HepG2 (cell line): ENCODE data around the gene RASA1. TPM values are rescaled to one million over a fixed set of nuclear protein-coding genes. Genes with fewer than 3 reads are reported as not detected.

ENCODE experiments used
- ATAC-seq: fragments of 200-7000 bp; cut with Tn5 transposase; 3 replicates; pipeline ENCODE4 v1.9.1; 2020; ENCODE audit warnings: mild to moderate bottlenecking, moderate library complexity
- BruUV-seq: library from RNA; stranded (reverse); fragments of 400-500 nt; replicated peaks from 2 replicates; lab custom pipeline; 2021; lab: Mats Ljungman, UMichigan
- CTCF ChIA-PET: fragments of 300-600 bp; formaldehyde crosslinking; extraction: SDS; loops from one replicate; lab custom pipeline; 2021; ENCODE audit warnings: low total read pairs, inconsistent platforms, low intra/inter-chr PET ratio; lab: Yijun Ruan, JAX
- POLR2A ChIA-PET: fragments of 350-600 bp; sonication (Branson Sonifier 250); formaldehyde crosslinking; loops from one replicate; lab custom pipeline; 2020; ENCODE audit warnings: antibody characterized with exemption, inconsistent platforms; lab: Yijun Ruan, JAX
- DNase-seq: peaks from one replicate; pipeline ENCODE4 v3.0.0-alpha.2; 2015; ENCODE audit warnings: low spot score
- FAIRE-seq: peaks from 3 replicates; lab custom pipeline; 2011; peaks lifted over from hg19 to GRCh38; lab: Jason Lieb, UNC
- H2AFZ ChIP-seq: one replicate; pipeline ENCODE4 v1.6.1; 2011; ENCODE audit warnings: low read length, inconsistent platforms
- H3K27ac ChIP-seq: fragments of 300-600 bp; 3 replicates; pipeline ENCODE4 v1.8.0; 2011; ENCODE audit warnings: mixed run types, mild to moderate bottlenecking, mixed read lengths, low read length, inconsistent platforms; ENCODE audit not compliant: insufficient read depth; ENCODE audit errors: extremely low read length
- H3K27me3 ChIP-seq, 2 experiments: fragments of 200-600 bp in 1 of 2; 2 replicates in 1 of 2; 3 replicates in 1 of 2; pipeline versions ENCODE4 v1.6.0 to v1.8.0; 2011; ENCODE audit warnings: low read length in 2 of 2, mild to moderate bottlenecking in 2 of 2, moderate library complexity in 2 of 2, inconsistent platforms in 1 of 2; ENCODE audit not compliant: insufficient read depth in 2 of 2, control insufficient read depth in 1 of 2
- H3K36me3 ChIP-seq, 2 experiments: fragments of 200-600 bp in 1 of 2; replicated peaks in 1 of 2; 2 replicates in 1 of 2; 3 replicates in 1 of 2; pipeline versions ENCODE4 v1.5.1 to v1.8.0; 2011; ENCODE audit warnings: low read length in 2 of 2, inconsistent platforms in 1 of 2; ENCODE audit not compliant: insufficient read depth in 2 of 2, control insufficient read depth in 1 of 2
- H3K4me1 ChIP-seq: 2 replicates; pipeline ENCODE4 v1.5.1; 2012; ENCODE audit warnings: low read length, inconsistent platforms; ENCODE audit not compliant: insufficient read depth
- H3K4me2 ChIP-seq: 2 replicates; pipeline ENCODE4 v1.6.0; 2011; ENCODE audit warnings: low read depth, low read length, inconsistent platforms
- H3K4me3 ChIP-seq, 3 experiments: fragments of 200-600 bp in 1 of 3; sonication (generic), shearing (Covaris generic) in 1 of 3; replicated peaks in 1 of 3; 2 replicates each; pipeline ENCODE4 v1.5.1; 2011 to 2016; ENCODE audit warnings: low read length in 3 of 3, inconsistent platforms in 2 of 3, low read depth in 2 of 3, mild to moderate bottlenecking in 2 of 3, control low read depth in 1 of 3, mixed read lengths in 1 of 3; ENCODE audit not compliant: insufficient read depth in 1 of 3
- H3K79me2 ChIP-seq: one replicate; pipeline ENCODE4 v1.6.1; 2011; ENCODE audit warnings: low read length, inconsistent platforms; ENCODE audit not compliant: insufficient read depth
- H3K9ac ChIP-seq: 2 replicates; pipeline ENCODE4 v1.6.0; 2011; ENCODE audit warnings: mild to moderate bottlenecking, low read depth, low read length, inconsistent platforms; ENCODE audit not compliant: insufficient read depth
- H3K9me3 ChIP-seq: 2 replicates; pipeline ENCODE4 v1.5.1; 2012; ENCODE audit warnings: mild to moderate bottlenecking, low read length
- H4K20me1 ChIP-seq: 2 replicates; pipeline ENCODE4 v1.6.0; 2011; ENCODE audit warnings: inconsistent platforms, mild to moderate bottlenecking, low read length, moderate library complexity; ENCODE audit not compliant: insufficient read depth
- CBX1 ChIP-seq: IDR thresholded peaks from one replicate; pipeline ENCODE4 v1.6.1; 2016; ENCODE audit warnings: antibody characterized with exemption, low read depth
- HNF4G ChIP-seq, 2 experiments: sonication (generic) in 1 of 2; formaldehyde crosslinking in 1 of 2; IDR thresholded peaks; 2 replicates each; pipeline versions ENCODE4 v1.4.0 to v1.6.1; 2011 to 2020; ENCODE audit warnings: borderline replicate concordance in 2 of 2, low read depth in 2 of 2, mild to moderate bottlenecking in 2 of 2, low read length in 1 of 2, missing genetic modification reagents in 1 of 2, moderate library complexity in 1 of 2
- NFE2L2 ChIP-seq: fragments of 150-350 bp; IDR thresholded peaks from 2 replicates; pipeline ENCODE4 v1.6.1; 2014; ENCODE audit warnings: low read length
- NFYC ChIP-seq: IDR thresholded peaks from 2 replicates; pipeline ENCODE4 v1.6.1; 2016; ENCODE audit warnings: missing genetic modification reagents, missing compliant biosample characterization
- PAX8 ChIP-seq: sonication (generic); formaldehyde crosslinking; IDR thresholded peaks from 2 replicates; pipeline ENCODE4 v1.8.0; 2022; ENCODE audit warnings: mild to moderate bottlenecking, missing genetic modification reagents, borderline replicate concordance
- PRPF4 ChIP-seq: fragments of 200-400 bp; formaldehyde crosslinking; IDR thresholded peaks from 2 replicates; pipeline ENCODE4 v1.6.1; 2016; ENCODE audit warnings: low read length, low read depth; ENCODE audit not compliant: poor library complexity, severe bottlenecking
- SALL2 ChIP-seq: sonication (generic); formaldehyde crosslinking; IDR thresholded peaks from 2 replicates; pipeline ENCODE4 v1.8.1; 2023; ENCODE audit warnings: mild to moderate bottlenecking, missing genetic modification reagents, inconsistent platforms
- SRF ChIP-seq: IDR thresholded peaks from 2 replicates; pipeline ENCODE4 v1.6.1; 2011; ENCODE audit warnings: mild to moderate bottlenecking, low read depth, low read length, moderate library complexity
- YY1 ChIP-seq: IDR thresholded peaks from 2 replicates; pipeline ENCODE4 v1.6.1; 2011; ENCODE audit warnings: low read length, low read depth, moderate library complexity, mild to moderate bottlenecking; ENCODE audit not compliant: insufficient read depth, insufficient replicate concordance
- ZNF264 ChIP-seq: sonication (generic); formaldehyde crosslinking; IDR thresholded peaks from 2 replicates; pipeline ENCODE4 v1.4.0; 2020; ENCODE audit warnings: missing genetic modification reagents
- ZNF296 ChIP-seq: sonication (generic); formaldehyde crosslinking; conservative IDR thresholded peaks from 2 replicates; pipeline ENCODE4 v1.5.0; 2020; ENCODE audit warnings: mild to moderate bottlenecking, missing genetic modification reagents
- ZNF816 ChIP-seq: sonication (generic); formaldehyde crosslinking; IDR thresholded peaks from 2 replicates; pipeline ENCODE4 v1.8.0; 2022; ENCODE audit warnings: missing genetic modification reagents, mild to moderate bottlenecking, borderline replicate concordance
- ZSCAN22 ChIP-seq: sonication (generic); formaldehyde crosslinking; IDR thresholded peaks from 2 replicates; pipeline ENCODE4 v1.4.0; 2020; ENCODE audit warnings: mild to moderate bottlenecking, missing genetic modification reagents
- WGBS: methylation state at CpG from one replicate; pipeline ENCODE4 v1.1.6; 2017; ENCODE audit warnings: low lambda C conversion rate; 5-methylcytosine and 5-hydroxymethylcytosine counted together
- in situ Hi-C: cut with HindIII; loops from 2 replicates; pipeline ENCODE4 v1.10.0; 2017; ENCODE audit warnings: low pct_unique_long_range_greater_than_20kb; ENCODE audit not compliant: extremely low pct_ligation_motif_present
- intact Hi-C: fragments of 100-400 bp; cut with micrococcal nuclease; formaldehyde crosslinking; loops from one replicate; pipeline ENCODE4 v1.10.0; 2022; ENCODE audit not compliant: unreplicated experiment
- polyA plus RNA-seq, 8 experiments: library from polyadenylated mRNA; depleted of rRNA in 3 of 8; stranded (reverse) in 7 of 8; unstranded in 1 of 8; fragments of >200 nt; fragmentation: Illumina TruSeq in 4 of 8; extraction: Trizol in 4 of 8; gene quantifications; 2 replicates each; pipeline versions ENCODE4 v1.2.1 to v1.2.3, GENCODE V29; 2011 to 2016; ENCODE audit warnings: low read depth in 4 of 8, missing spikeins in 1 of 8, mixed read lengths in 1 of 8; ENCODE audit not compliant: insufficient read depth in 1 of 8
- total RNA-seq, 5 experiments: library from RNA; depleted of rRNA; stranded (reverse); fragments of >200 nt; fragmentation: Illumina TruSeq; extraction: Trizol; gene quantifications; 2 replicates each; pipeline ENCODE4 v1.2.3, GENCODE V29; 2016; ENCODE audit warnings: low read depth in 1 of 5
- TF ChIP-seq, protein P1 (sequence below): sonication (generic); formaldehyde crosslinking; IDR thresholded peaks from 2 replicates; pipeline ENCODE4 v1.4.0; 2020; ENCODE audit warnings: mild to moderate bottlenecking, low read depth, missing genetic modification reagents
- TF ChIP-seq, protein P2 (sequence below): sonication (generic); formaldehyde crosslinking; IDR thresholded peaks from 2 replicates; pipeline ENCODE4 v1.5.1; 2020; ENCODE audit warnings: missing genetic modification reagents, mild to moderate bottlenecking, borderline replicate concordance
- TF ChIP-seq, protein P3 (sequence below): IDR thresholded peaks from 2 replicates; pipeline ENCODE4 v1.6.1; 2016; ENCODE audit warnings: missing genetic modification reagents, missing compliant biosample characterization

Gene RASA1
- total and polyA plus RNA-seq, 2 of the 13 experiments (the other 11 are each of a cell fraction or from before 2014, with no cell fraction given), result 19.5 to 20.5 TPM

DNA sequence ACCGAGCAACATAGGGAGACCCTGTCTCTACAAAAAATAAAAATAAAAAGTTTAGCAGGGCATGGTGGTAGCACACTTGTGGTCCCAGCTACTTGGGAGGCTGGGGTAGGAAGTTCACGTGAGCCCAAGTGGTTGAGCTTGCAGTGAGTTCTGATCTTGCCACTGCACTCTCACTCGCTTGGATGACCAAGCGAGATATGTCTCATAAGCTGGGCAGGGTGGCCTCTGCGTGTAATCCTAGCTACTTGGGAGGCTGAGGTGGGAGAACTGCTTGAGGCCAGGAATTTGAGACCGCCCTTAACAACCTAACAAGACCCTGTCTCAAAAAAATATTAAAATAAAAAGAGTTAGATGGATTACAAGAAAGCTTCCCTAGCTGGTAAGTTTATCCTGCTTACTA lies 32.5 kb downstream of the RASA1 start:
- no peak for FAIRE-seq
- Histone ChIP-seq H3K27ac (no peak overlapping the region), H3K9ac (no peak overlapping the region)
- CTCF ChIA-PET, result no interaction called here
- TF ChIP-seq YY1 (no peak), ZNF264 (CRISPR knock-in tag) (no peak), CBX1 (no peak), ZNF296 (CRISPR knock-in tag) (no peak), NFE2L2 (no peak), HNF4G (IDR thresholded peaks at IDR 0.05; ENCODE audit: borderline replicate concordance, low read depth, low read length) (no peak), HNF4G (CRISPR knock-in tag; IDR thresholded peaks at IDR 0.05; ENCODE audit: borderline replicate concordance, low read depth) (no peak), SRF (no peak), SALL2 (CRISPR knock-in tag) (no peak), NFYC (CRISPR knock-in tag) (no peak), ZSCAN22 (no peak), PAX8 (CRISPR knock-in tag) (no peak), ZNF816 (no peak), PRPF4 (no peak)
- TF ChIP-seq, protein P1, sequence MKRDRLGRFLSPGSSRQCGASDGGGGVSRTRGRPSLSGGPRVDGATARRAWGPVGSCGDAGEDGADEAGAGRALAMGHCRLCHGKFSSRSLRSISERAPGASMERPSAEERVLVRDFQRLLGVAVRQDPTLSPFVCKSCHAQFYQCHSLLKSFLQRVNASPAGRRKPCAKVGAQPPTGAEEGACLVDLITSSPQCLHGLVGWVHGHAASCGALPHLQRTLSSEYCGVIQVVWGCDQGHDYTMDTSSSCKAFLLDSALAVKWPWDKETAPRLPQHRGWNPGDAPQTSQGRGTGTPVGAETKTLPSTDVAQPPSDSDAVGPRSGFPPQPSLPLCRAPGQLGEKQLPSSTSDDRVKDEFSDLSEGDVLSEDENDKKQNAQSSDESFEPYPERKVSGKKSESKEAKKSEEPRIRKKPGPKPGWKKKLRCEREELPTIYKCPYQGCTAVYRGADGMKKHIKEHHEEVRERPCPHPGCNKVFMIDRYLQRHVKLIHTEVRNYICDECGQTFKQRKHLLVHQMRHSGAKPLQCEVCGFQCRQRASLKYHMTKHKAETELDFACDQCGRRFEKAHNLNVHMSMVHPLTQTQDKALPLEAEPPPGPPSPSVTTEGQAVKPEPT (CRISPR knock-in tag), result no peak
- TF ChIP-seq, protein P2, sequence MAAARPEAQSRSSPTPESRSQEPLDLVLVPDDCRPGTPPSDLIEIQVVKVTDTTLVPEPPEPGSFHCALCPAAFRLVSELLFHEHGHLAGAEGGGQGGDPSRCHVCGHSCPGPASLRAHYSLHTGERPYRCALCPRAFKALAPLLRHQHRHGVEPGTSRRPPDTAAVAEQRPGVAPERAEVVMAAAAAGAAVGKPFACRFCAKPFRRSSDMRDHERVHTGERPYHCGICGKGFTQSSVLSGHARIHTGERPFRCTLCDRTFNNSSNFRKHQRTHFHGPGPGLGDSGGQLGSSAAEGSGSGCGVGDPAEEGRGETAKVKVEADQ (CRISPR knock-in tag), result no peak
- TF ChIP-seq, protein P3, sequence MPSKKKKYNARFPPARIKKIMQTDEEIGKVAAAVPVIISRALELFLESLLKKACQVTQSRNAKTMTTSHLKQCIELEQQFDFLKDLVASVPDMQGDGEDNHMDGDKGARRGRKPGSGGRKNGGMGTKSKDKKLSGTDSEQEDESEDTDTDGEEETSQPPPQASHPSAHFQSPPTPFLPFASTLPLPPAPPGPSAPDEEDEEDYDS, result no peak
- TF ChIP-seq, all 625 proteins: peak for 0
- Histone ChIP-seq H3K9me3 (no peaks in the 10 kb centered on the region), H3K36me3 (peaks cover 2 to 9% of the 10 kb centered on the region in 2 experiments; a peak in 3 of 5 replicates), H3K4me3 (no peak overlapping the region), H4K20me1 (peaks cover 4% of the 10 kb centered on the region; the same call in 1 of the 2 replicates), H3K79me2 (peaks cover 36% of the 10 kb centered on the region), H2AFZ (no peak overlapping the region), H3K4me2 (no peak overlapping the region), H3K4me1 (peaks cover 14% of the 10 kb centered on the region), H3K27me3 (no peaks in the 10 kb centered on the region)
- no TSS peak for BruUV-seq
- intact Hi-C loops, result no loop called here
- DNase-seq (no peak), ATAC-seq (no peak)
- WGBS, result 96% methylated on average over 6 of the region's 6 CpGs
- in situ Hi-C loops, result no loop called here
- POLR2A ChIA-PET, result no interaction called here
